Epithelial cell of esophagus (primary cell): ENCODE data around the gene CDH15.

Experiments
- DNase-seq: peaks from one replicate; pipeline ENCODE4 v3.0.0; 2010; ENCODE audit warnings: low read depth
- H3K4me3 ChIP-seq: 2 replicates; pipeline ENCODE4 v1.5.1; 2011; ENCODE audit warnings: mild to moderate bottlenecking, low read length, control low read depth
- TF ChIP-seq, protein P1 (sequence below): IDR thresholded peaks from 2 replicates; pipeline ENCODE4 v1.5.1; 2011; ENCODE audit warnings: low read depth, mild to moderate bottlenecking, low read length, control low read depth, inconsistent platforms; ENCODE audit not compliant: insufficient read depth; ENCODE audit errors: missing control alignments

CDH15 gene

DNA sequence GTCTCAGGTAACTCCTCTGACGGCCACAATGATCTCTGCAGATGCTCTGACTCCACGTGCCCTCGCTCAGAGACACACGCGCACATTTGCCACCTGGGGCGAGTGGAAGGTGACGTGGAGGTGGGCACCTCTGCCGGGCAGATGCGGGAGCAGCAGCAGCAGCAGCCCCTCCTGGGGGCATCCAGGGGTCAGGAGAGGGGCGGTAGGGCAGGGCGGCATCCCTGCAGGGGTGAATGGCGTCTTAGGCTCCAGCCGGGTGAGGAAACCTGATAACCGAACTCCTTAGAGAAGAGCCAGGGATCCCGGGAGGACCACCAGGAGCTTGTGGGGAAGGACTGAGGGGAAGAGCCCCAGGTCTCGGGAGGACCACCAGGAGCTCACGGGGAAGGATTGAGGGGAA is 34.6 kb upstream of the CDH15 start:
- no peak overlapping the region for H3K4me3 ChIP-seq
- DNase-seq = no peak
- TF ChIP-seq, protein P1, sequence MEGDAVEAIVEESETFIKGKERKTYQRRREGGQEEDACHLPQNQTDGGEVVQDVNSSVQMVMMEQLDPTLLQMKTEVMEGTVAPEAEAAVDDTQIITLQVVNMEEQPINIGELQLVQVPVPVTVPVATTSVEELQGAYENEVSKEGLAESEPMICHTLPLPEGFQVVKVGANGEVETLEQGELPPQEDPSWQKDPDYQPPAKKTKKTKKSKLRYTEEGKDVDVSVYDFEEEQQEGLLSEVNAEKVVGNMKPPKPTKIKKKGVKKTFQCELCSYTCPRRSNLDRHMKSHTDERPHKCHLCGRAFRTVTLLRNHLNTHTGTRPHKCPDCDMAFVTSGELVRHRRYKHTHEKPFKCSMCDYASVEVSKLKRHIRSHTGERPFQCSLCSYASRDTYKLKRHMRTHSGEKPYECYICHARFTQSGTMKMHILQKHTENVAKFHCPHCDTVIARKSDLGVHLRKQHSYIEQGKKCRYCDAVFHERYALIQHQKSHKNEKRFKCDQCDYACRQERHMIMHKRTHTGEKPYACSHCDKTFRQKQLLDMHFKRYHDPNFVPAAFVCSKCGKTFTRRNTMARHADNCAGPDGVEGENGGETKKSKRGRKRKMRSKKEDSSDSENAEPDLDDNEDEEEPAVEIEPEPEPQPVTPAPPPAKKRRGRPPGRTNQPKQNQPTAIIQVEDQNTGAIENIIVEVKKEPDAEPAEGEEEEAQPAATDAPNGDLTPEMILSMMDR = no peak

DNA sequence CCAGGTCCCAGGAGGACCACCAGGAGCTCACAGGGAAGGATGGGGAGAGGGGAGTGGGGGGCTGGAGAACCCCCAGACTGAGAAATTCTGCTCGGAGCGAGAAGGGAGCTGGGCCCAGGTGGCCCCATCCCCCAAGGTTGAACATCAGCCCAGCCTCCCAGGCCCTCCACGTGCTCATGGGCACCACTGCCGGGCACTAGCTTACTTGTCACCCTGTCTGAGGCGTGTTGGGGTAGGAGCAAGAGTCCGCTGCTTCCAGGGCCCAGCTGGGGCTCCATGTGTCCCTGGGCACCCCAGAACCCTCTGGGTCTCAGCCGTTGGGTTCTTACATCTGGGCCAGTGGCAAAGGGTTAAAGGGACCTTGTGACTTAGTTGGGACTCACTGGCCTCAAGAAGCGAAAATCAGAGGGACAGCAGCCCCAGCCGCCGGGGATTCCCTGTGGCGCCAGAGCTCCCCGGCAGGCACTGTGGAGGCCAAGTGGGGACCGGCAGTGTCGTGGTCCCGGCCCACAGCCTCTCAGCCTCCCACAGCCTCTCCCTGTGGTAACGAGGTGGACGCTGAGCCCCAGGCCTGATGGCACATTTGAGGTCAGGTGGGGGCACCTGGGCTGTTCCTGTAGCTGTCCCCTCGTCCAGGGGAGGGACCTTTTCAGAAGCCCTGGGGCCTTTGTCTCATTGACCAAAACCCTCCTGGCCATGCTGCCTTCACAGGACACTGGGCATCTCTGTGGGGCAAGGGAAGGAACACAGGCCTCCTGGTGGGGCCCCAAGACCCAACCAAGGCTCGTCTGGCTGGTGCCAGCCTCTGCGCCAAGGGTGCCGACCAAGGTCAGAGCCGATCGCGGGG is 33.7 kb upstream of the CDH15 start:
- TF ChIP-seq, protein P1 = no peak
- no peak overlapping the region for H3K4me3 ChIP-seq
- DNase-seq = no peak

DNA sequence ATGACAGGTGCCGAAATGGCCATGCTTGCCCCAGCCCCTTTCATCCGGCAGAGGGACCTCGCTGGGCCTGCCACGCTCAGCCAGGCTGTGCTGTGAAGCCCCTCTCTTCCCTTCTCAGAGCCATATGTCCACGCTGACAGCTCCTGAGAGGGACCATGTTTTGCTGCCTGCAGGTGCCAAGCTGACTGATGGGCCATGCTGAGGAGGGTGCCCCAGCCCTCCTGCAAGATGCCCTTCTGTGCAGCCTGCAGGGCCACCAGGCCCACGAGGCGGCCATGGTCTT is 33.1 kb upstream of the CDH15 start:
- no peak for DNase-seq
- TF ChIP-seq, protein P1 = no peak

DNA sequence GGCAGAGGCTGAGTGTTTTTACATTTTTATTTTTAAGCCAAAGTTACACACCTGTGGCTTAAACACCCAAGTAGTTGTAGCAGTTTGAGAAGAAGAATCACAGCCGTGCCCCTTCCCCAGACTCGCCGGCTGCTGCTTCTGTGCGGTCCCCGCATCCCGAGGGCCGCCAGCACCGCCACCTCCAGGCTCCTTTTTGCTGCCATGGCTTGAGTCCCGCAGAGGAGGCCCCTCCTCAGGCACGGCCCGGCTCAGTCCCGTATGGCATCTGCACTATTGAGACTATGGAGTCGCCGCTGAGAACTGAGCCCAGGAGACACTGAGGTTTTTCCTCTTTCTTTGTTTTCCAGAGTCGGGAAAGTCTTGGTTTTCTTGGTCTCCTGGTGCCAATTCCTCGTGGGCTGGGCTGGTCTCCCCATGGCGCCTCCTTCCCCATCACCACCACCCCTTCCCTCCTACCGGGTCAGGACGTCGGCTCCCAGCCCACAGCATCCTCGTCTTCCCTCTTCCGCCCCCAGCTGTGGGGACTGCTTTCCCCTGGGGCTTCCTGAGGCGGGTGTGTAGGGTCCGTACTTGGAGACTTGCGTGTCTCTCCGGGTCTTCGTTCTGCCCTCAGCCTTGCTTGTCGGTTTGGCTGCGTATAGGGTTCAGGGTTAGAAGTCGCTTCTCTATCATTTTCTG is 32.6 kb upstream of the CDH15 start:
- no peak for DNase-seq
- no peak overlapping the region for H3K4me3 ChIP-seq
- TF ChIP-seq, protein P1 = no peak

More for the DNA sequence above, 33.1 kb upstream of the CDH15 start:
- H3K4me3 ChIP-seq = no peak overlapping the region

DNA sequence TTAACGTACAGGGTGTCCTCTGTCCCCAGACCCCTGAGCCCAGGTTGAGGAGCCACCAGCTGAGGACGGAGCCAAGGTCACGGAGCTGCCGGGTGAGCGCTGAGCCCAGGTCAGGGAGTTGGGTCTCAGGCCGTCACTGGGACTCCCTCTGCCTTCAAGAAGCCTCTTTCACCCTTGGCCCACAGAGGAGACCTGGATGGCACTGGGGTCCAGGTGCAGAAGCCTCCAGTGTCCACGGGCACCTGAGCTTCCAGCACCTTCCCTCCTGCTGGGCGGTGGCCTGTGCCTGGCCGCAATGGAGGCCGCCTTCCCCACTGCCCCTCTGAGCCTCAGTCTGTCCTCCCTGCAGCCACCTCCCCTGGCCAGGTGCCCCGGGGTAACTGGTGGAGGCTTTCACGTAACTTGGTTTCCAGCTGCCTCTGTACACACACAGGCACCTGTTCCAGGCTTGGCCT is 31.6 kb upstream of the CDH15 start:
- no peak for DNase-seq

DNA sequence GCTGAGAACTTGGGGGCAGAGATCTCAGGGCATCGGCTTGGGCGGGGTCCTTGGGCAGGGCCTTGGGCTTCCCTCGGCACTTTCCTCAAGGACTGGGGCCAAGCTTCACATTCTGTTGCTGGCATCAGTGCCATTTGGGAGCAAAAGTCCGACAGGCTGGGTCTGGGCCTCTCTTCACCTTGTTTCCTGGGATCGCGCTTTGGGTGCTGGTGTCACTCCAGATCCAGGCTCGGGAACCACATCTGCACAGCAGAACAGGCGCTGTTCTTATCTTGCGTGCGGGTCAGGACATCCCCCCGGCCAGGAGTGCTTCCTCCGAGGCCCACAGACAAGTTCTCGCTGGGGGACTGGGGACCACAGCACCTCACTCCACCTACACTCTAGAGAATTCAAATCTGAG is 31.1 kb upstream of the CDH15 start:
- no peak overlapping the region for H3K4me3 ChIP-seq
- TF ChIP-seq, protein P1 = no peak
- no peak for DNase-seq

More for the DNA sequence above, 31.6 kb upstream of the CDH15 start:
- TF ChIP-seq, protein P1 = no peak
- H3K4me3 ChIP-seq = no peak overlapping the region
